Sigmoid colon (tissue), 7 donors: ENCODE data around the gene ACOX1. TPM values are rescaled to one million over a fixed set of nuclear protein-coding genes. Genes with fewer than 3 reads are reported as not detected.

Source experiments
- DNase-seq: peaks from one replicate; pipeline ENCODE4 v3.0.0-alpha.2; 2019
- H3K27ac ChIP-seq, 4 donors: fragments of 200-600 bp; sonication (generic); one replicate each; pipeline ENCODE4 v1.5.1; 2016 to 2019; ENCODE audit warnings: mild to moderate bottlenecking in 1 of 4
- H3K27me3 ChIP-seq, 3 donors: fragments of 200-600 bp; sonication (generic); one replicate each; pipeline ENCODE4 v1.5.1; 2019; ENCODE audit warnings: mild to moderate bottlenecking in 1 of 3
- H3K36me3 ChIP-seq, 4 donors: fragments of 200-600 bp; sonication (generic); one replicate each; pipeline ENCODE4 v1.5.1; 2016 to 2019
- H3K4me1 ChIP-seq, 4 donors: fragments of 200-600 bp; sonication (generic); one replicate each; pipeline ENCODE4 v1.5.1; 2017 to 2019
- H3K4me3 ChIP-seq, 4 donors: fragments of 200-600 bp; sonication (generic); one replicate each; pipeline ENCODE4 v1.5.1; 2017 to 2019; ENCODE audit warnings: mild to moderate bottlenecking in 2 of 4, moderate library complexity in 1 of 4
- H3K9me3 ChIP-seq, 4 donors: fragments of 200-600 bp in 3 of 4; sonication (generic) in 3 of 4; one replicate each; pipeline versions ENCODE4 v1.5.1 to v1.6.1; 2013 to 2019
- CTCF ChIP-seq, 4 experiments: fragments of 450-650 bp in 3 of 4; fragments of 200-600 bp in 1 of 4; IDR thresholded peaks; one replicate each; pipeline ENCODE4 v1.5.1; 2016 to 2019; ENCODE audit warnings: antibody characterized with exemption in 4 of 4, mild to moderate bottlenecking in 3 of 4, moderate library complexity in 2 of 4
- EP300 ChIP-seq, 4 donors: sonication (generic); formaldehyde crosslinking; IDR thresholded peaks; one replicate each; pipeline ENCODE4 v1.6.1; 2017; ENCODE audit warnings: antibody characterized with exemption in 4 of 4
- POLR2A ChIP-seq, 2 donors: fragments of 450-650 bp; IDR thresholded peaks; one replicate each; pipeline ENCODE4 v1.6.1; 2016; ENCODE audit warnings: antibody characterized with exemption in 2 of 2, mild to moderate bottlenecking in 2 of 2, moderate library complexity in 2 of 2
- POLR2AphosphoS5 ChIP-seq, 4 donors: sonication (generic); formaldehyde crosslinking; IDR thresholded peaks; one replicate each; pipeline ENCODE4 v1.6.1; 2017; ENCODE audit warnings: antibody characterized with exemption in 4 of 4
- WGBS, 2 donors: extraction: QIAGEN DNeasy Blood & Tissue Kit; methylation state at CpG; one replicate each; pipeline ENCODE4 v1.1.7; 2013; 5-methylcytosine and 5-hydroxymethylcytosine counted together
- intact Hi-C: fragments of 100-400 bp; cut with DNase I; formaldehyde crosslinking; loops from one replicate; pipeline ENCODE4 v1.15.1; 2023
- polyA plus RNA-seq, 3 donors: library from polyadenylated mRNA; stranded (reverse); fragments of 200-250 nt; gene quantifications; one replicate each; pipeline ENCODE4 v1.2.3, GENCODE V29; 2013
- total RNA-seq, 4 donors: library from RNA; depleted of rRNA; stranded (reverse); fragments of >200 nt; gene quantifications; one replicate each; pipeline ENCODE4 v1.1.0, GENCODE V29; 2016
- donor health status: healthy with polysubstance abuse.
- donor health status: Bipolar disorder and iron deficiency.
- donor health status: healthy.

ACOX1 gene
- total and polyA plus RNA-seq, 7 donors: 31.3 to 93.2 (median 34.6) TPM

- DNase-seq: no peak
- H3K4me3 ChIP-seq: no peak within 1 kb of the TSS
- H3K36me3 ChIP-seq: peaks cover 0 to 4% (median 0%) of the 10 kb centered on the region in 4 donors
- peaks cover 0 to 25% (median 4%) of the 10 kb centered on the region in 4 donors for H3K4me1 ChIP-seq
- H3K27ac ChIP-seq: peak within 1 kb of the TSS in 1 of 4 donors; percentile 3
- H3K9me3 ChIP-seq: no peaks in the 10 kb centered on the region
- intact Hi-C loops: loop anchor here (5.0 to 10.0 kb wide), 2 partner anchors 184 to 276 kb away; no protein-coding TSS in a partner anchor
- TF ChIP-seq EP300 (IDR thresholded peaks at IDR 0.05) (no peak), POLR2A (IDR thresholded peaks at IDR 0.05) (no peak), CTCF (IDR thresholded peaks at IDR 0.05) (peak in 1 of 4 experiments; percentile 6), POLR2AphosphoS5 (IDR thresholded peaks at IDR 0.05) (no peak)
- WGBS, 2 donors: 40 to 79% methylated on average over 21 of the region's 21 CpGs
- H3K27me3 ChIP-seq: no peaks in the 10 kb centered on the region
These were observed 22.0 kb upstream of the ACOX1 start, which contains the start of gene CDK3 for GRCh38 chr17:76000755-76001521. Gene CDK3, plus strand, starts transcription at chr17:76000855. Its CDS starts 571 bp downstream, at chr17:76001426.

- 17 to 60% methylated on average over 31 of the region's 31 CpGs for WGBS, 2 donors
- Histone ChIP-seq H3K27ac (peak overlapping the region in 1 of 4 donors; percentile 3), H3K4me1 (peaks cover 0 to 17% (median 4%) of the 10 kb centered on the region in 4 donors), H3K4me3 (no peak overlapping the region), H3K36me3 (peaks cover 0 to 8% (median 2%) of the 10 kb centered on the region in 4 donors), H3K9me3 (no peaks in the 10 kb centered on the region), H3K27me3 (no peaks in the 10 kb centered on the region)
- DNase-seq: no peak
- intact Hi-C loops: loop anchor here (5.0 to 10.0 kb wide), 2 partner anchors 185 to 277 kb away; no protein-coding TSS in a partner anchor
- TF ChIP-seq CTCF (IDR thresholded peaks at IDR 0.05): peak in 3 of 4 experiments; percentile 43 to 77 (median 64)
- TF ChIP-seq EP300 (IDR thresholded peaks at IDR 0.05): no peak
These were observed 21.2 kb upstream of the ACOX1 start for GRCh38 chr17:76000016-76000754.

GRCh38 chr17:75998327-75998795 is 19.4 kb upstream of the ACOX1 start:
- TF ChIP-seq EP300 (IDR thresholded peaks at IDR 0.05) (no peak), CTCF (IDR thresholded peaks at IDR 0.05) (no peak), POLR2A (IDR thresholded peaks at IDR 0.05) (no peak), POLR2AphosphoS5 (IDR thresholded peaks at IDR 0.05) (no peak)
- intact Hi-C loops: no loop called here
- no peak overlapping the region for H3K27ac ChIP-seq
- no peaks in the 10 kb centered on the region for H3K9me3 ChIP-seq
- H3K4me1 ChIP-seq: peaks cover 0 to 16% (median 4%) of the 10 kb centered on the region in 4 donors
- 31 to 82% methylated on average over 9 of the region's 9 CpGs for WGBS, 2 donors
- H3K27me3 ChIP-seq: no peaks in the 10 kb centered on the region
- no peak for DNase-seq
- H3K36me3 ChIP-seq: peaks cover 0 to 23% (median 2%) of the 10 kb centered on the region in 4 donors
- no peak overlapping the region for H3K4me3 ChIP-seq

- Histone ChIP-seq H3K27me3 (no peaks in the 10 kb centered on the region), H3K9me3 (no peaks in the 10 kb centered on the region), H3K27ac (peak overlapping the region in 2 of 4 donors; percentile 2 to 42), H3K4me3 (no peak overlapping the region), H3K4me1 (peaks cover 0 to 16% (median 4%) of the 10 kb centered on the region in 4 donors), H3K36me3 (peaks cover 0 to 25% (median 2%) of the 10 kb centered on the region in 4 donors)
- WGBS, 2 donors: 4 to 16% methylated on average over 18 of the region's 18 CpGs
- TF ChIP-seq POLR2AphosphoS5 (IDR thresholded peaks at IDR 0.05) (no peak), EP300 (IDR thresholded peaks at IDR 0.05) (no peak), CTCF (IDR thresholded peaks at IDR 0.05) (no peak), POLR2A (IDR thresholded peaks at IDR 0.05) (no peak)
- intact Hi-C loops: no loop called here
- peak; percentile 68 for DNase-seq
These were observed 18.0 kb upstream of the ACOX1 start for GRCh38 chr17:75996665-75997590.
